ENCODE measurements around the gene SERTAD3.

DNA sequence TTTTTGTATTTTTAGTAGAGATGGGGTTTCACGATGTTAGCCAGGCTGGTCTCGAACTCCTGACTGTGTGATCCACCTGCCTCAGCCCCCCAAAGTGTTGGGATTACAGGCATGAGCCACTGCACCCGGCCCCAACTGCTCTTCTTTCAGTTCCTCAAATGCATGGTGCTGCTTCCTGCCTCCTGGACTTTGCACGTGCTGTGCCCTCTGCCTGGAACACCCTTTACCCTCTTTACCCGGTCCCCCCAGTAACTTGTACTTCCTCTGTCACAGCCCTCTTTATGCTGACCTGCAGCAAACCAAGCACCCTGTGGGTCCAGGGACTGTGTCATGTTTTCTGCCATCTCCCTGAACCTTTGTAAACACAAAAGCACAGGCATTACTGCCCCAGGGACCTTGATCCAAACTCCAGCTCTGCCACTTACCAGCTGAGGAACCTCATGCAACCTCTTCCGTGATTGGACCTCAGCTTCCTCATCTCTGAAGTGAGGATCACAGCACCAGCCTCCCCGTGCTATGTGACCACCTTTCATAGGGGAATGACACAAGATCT, 17.6 kb upstream of the SERTAD3 start:
- no peak for TF ChIP-seq CREB1 (IDR thresholded peaks at IDR 0.05)
- no peak for TF ChIP-seq CHD2 (IDR thresholded peaks at IDR 0.05; ENCODE audit: low read length)
- no peak for TF ChIP-seq SP1 (IDR thresholded peaks at IDR 0.05; ENCODE audit: low read depth, low read length)
- TF ChIP-seq EGR1 (IDR thresholded peaks at IDR 0.05; ENCODE audit: borderline replicate concordance, low read depth, low read length) = no peak
- TF ChIP-seq CTCF (IDR thresholded peaks at IDR 0.05; ENCODE audit: control extremely low read depth in 1 of 3, insufficient read depth in 1 of 3, low read depth in 1 of 3, low read length in 3 of 3) = no peak
- TF ChIP-seq TAF1 (IDR thresholded peaks at IDR 0.05; ENCODE audit: low read depth, low read length) = no peak
- no peak for TF ChIP-seq ATF2 (IDR thresholded peaks at IDR 0.05; ENCODE audit: low read length)
- no peak for TF ChIP-seq BRCA1 (IDR thresholded peaks at IDR 0.05; ENCODE audit: low read depth, low read length)
- TF ChIP-seq POLR2A (IDR thresholded peaks at IDR 0.05; ENCODE audit: control extremely low read depth in 1 of 2, low read depth in 2 of 2, low read length in 2 of 2) = no peak
- TF ChIP-seq POLR2AphosphoS5 (IDR thresholded peaks at IDR 0.05; ENCODE audit: low read depth, low read length) = no peak
- no peak for TF ChIP-seq NRF1 (IDR thresholded peaks at IDR 0.05; ENCODE audit: low read depth, low read length)
- TF ChIP-seq, protein P1, sequence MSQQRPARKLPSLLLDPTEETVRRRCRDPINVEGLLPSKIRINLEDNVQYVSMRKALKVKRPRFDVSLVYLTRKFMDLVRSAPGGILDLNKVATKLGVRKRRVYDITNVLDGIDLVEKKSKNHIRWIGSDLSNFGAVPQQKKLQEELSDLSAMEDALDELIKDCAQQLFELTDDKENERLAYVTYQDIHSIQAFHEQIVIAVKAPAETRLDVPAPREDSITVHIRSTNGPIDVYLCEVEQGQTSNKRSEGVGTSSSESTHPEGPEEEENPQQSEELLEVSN (IDR thresholded peaks at IDR 0.05) = no peak
